Kidney epithelial cell (primary cell): ENCODE data around the gene MACROD2. TPM values are rescaled to one million over a fixed set of nuclear protein-coding genes. Genes with fewer than 3 reads are reported as not detected.

Source experiments
- DNase-seq: peaks from one replicate; pipeline ENCODE4 v3.0.0-alpha.2; 2010; ENCODE audit warnings: low read depth
- H3K27me3 ChIP-seq: 2 replicates; pipeline ENCODE4 v1.6.0; 2011; ENCODE audit warnings: low read length; ENCODE audit not compliant: control insufficient read depth, insufficient read depth
- H3K36me3 ChIP-seq: 2 replicates; pipeline ENCODE4 v1.5.1; 2011; ENCODE audit warnings: low read length; ENCODE audit not compliant: control insufficient read depth, insufficient read depth
- H3K4me3 ChIP-seq: 2 replicates; pipeline ENCODE4 v1.5.1; 2011; ENCODE audit warnings: low read depth, mild to moderate bottlenecking, control low read depth, low read length
- total RNA-seq: library from RNA; depleted of rRNA; stranded (reverse); fragments of >200 nt; gene quantifications from 2 replicates; pipeline ENCODE4 v1.2.3, GENCODE V29; 2015
- TF ChIP-seq, protein P1 (sequence below): IDR thresholded peaks from 2 replicates; pipeline ENCODE4 v1.5.1; 2011; ENCODE audit warnings: mild to moderate bottlenecking, moderate library complexity, low read length, control low read depth, inconsistent platforms; ENCODE audit not compliant: insufficient read depth, poor library complexity, severe bottlenecking

The MACROD2 gene
- total RNA-seq, 1 donor from 2014 or later: 0.79 TPM

DNA sequence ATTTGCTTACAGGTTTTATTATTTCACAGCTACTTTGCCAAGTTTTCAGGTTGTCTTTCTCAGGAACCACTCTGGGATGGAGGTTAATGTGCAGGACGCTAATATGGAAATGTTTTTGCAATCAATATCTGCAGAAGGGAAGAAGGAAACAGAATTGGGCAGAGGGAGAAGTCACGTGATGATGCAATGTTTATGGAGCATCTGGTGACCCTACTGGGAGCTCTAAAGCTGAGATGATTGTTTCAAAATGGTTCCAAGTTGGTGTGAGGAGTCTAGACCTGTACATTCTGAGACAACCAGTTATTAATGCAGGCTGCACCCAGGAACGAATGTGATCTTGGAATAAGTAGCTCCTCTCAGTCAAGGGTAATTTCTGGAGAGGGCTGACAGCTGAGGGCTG is 1247.5 kb downstream of the MACROD2 start:
- no peak overlapping the region for H3K4me3 ChIP-seq
- H3K36me3 ChIP-seq: no peaks in the 10 kb centered on the region
- no peaks in the 10 kb centered on the region for H3K27me3 ChIP-seq
- TF ChIP-seq, protein P1, sequence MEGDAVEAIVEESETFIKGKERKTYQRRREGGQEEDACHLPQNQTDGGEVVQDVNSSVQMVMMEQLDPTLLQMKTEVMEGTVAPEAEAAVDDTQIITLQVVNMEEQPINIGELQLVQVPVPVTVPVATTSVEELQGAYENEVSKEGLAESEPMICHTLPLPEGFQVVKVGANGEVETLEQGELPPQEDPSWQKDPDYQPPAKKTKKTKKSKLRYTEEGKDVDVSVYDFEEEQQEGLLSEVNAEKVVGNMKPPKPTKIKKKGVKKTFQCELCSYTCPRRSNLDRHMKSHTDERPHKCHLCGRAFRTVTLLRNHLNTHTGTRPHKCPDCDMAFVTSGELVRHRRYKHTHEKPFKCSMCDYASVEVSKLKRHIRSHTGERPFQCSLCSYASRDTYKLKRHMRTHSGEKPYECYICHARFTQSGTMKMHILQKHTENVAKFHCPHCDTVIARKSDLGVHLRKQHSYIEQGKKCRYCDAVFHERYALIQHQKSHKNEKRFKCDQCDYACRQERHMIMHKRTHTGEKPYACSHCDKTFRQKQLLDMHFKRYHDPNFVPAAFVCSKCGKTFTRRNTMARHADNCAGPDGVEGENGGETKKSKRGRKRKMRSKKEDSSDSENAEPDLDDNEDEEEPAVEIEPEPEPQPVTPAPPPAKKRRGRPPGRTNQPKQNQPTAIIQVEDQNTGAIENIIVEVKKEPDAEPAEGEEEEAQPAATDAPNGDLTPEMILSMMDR: no peak
- no peak for DNase-seq

DNA sequence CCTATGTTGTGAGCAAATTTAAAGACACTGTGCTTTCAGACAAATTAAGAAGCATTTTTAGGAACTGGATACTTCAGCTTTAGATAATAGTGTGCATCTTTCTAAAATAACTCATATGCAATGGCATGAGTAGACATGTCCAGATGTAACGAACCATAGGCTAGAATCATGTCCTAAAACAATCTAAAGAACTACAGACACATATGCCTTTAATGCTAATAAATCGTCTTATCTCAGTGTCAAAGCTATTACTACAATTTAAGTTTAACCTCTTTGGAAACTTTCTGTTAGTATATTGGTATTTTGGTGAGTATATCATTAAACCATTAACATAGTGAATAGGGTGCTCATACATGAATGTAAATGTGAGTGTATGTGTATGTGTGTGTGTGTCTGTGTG is 1250.6 kb downstream of the MACROD2 start:
- H3K4me3 ChIP-seq: no peak overlapping the region
- TF ChIP-seq, protein P1: no peak
- no peak for DNase-seq
- H3K27me3 ChIP-seq: no peaks in the 10 kb centered on the region
- no peaks in the 10 kb centered on the region for H3K36me3 ChIP-seq

DNA sequence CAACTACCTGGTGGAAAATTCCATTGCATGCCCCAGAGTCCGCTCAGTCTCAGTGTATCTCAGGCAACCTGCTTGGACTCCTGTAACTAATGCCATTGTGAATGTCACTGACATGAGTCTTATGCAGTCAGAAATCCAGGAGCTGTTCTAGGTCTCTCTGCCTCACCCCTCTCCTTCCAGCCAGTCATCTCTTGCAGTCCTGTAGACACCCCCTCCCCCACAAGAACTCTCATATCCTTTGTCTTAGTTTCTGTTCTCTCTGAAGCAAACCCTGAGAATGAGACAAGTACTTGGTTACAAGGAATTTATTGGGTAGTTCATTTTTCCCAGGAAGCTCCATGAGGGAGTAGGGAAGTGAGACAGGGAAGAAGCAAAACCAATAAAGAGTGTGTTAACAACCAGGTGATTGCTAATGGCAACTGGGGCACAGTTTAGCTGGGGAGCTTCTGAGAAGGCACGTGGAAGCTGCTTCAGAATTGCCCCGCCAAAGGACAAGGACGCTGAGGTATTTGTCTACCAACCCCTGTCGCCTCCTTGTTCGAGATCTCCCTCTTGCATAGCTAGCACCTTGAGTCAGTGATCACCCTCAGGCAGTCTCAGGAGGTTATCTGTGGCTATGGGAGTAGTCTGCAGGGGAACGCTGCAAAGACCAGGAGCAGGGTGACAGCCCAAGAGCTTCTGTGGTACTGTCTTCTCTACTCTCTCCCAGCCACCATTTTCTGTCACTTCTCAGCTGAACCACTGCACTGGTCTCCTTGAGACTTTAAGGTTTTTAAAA is 1253.5 kb downstream of the MACROD2 start:
- Histone ChIP-seq H3K27me3 (no peaks in the 10 kb centered on the region), H3K4me3 (no peak overlapping the region), H3K36me3 (no peaks in the 10 kb centered on the region)
- DNase-seq: no peak
- TF ChIP-seq, protein P1: no peak

DNA sequence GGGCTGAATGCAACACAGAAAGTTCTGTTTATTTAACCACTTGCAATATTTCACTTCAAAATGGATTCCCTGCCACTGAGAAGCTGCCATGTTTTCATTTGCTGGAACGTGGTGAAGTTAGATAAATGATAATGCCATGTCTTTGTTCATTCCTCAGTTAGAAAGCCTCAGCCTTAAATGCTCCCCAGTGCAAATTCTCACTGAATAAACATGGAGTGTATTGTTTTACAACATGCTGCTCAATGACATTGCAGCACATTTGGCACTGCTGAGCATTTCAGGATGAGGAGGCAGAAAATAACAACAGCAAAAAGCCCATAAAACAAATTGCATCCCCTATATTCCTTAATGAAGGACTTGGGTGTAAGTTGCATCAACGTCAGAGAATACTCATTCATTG is 1255.9 kb downstream of the MACROD2 start:
- H3K27me3 ChIP-seq: no peaks in the 10 kb centered on the region
- no peak for DNase-seq
- TF ChIP-seq, protein P1: no peak

DNA sequence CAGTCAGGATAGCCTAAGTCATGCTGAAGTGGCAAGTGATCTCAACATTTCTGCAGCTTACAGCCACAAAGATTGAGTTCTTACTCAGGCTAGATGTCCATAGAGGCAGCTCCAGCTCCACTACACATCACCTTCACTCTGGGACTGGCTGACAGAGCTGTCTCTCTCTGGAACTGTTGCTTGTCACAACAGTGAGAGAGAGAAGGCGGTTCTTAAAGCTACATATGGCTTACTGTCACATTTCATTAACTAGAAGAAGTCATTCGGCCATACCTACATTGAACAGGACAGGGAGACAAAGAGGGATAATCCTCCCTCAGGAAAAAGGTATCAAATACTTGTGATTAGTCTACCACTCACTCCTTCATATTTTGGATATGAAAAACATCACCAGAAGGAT is 1257.0 kb downstream of the MACROD2 start:
- DNase-seq: no peak
- no peak overlapping the region for H3K4me3 ChIP-seq
- H3K36me3 ChIP-seq: no peaks in the 10 kb centered on the region
- TF ChIP-seq, protein P1: no peak
- no peaks in the 10 kb centered on the region for H3K27me3 ChIP-seq

More for the DNA sequence above, 1255.9 kb downstream of the MACROD2 start:
- Histone ChIP-seq H3K36me3 (no peaks in the 10 kb centered on the region), H3K4me3 (no peak overlapping the region)

DNA sequence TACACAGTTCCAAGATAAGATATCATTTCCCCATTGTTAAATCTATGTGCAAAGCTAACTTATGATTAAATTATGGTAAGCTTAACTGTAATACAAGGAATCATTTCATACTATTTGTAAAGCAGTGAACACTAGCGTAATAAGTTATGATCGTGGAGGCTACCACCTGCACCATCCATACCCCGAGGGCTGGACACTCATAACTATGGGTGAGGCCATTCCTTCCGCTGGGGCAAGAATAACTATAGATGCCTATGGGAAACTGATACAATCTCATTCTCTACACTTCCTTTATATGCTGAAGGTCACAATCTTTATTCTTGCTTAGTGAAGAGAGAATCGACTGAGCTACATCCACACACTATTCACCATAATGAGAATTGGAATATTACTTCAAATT is 1258.1 kb downstream of the MACROD2 start:
- Histone ChIP-seq H3K36me3 (no peaks in the 10 kb centered on the region), H3K27me3 (no peaks in the 10 kb centered on the region), H3K4me3 (no peak overlapping the region)
- TF ChIP-seq, protein P1: no peak
- no peak for DNase-seq
